HepG2 (cell line): ENCODE results near the gene GOLGA6L10.
"Not testable (repeated sequence)": the region's sequence is repeated elsewhere in the genome, so short reads cannot be mapped to it uniquely, and the experiment has no call there.

Experiments
- MAFG ChIP-seq: sonication (generic); formaldehyde crosslinking; IDR thresholded peaks from 2 replicates; pipeline ENCODE4 v1.5.1; 2020; ENCODE audit warnings: mild to moderate bottlenecking, missing genetic modification reagents
- RFX5 ChIP-seq: IDR thresholded peaks from 2 replicates; pipeline ENCODE4 v1.6.1; 2011; ENCODE audit warnings: low read depth, low read length, improper control_type of control experiment
- SMYD3 ChIP-seq: sonication (generic); formaldehyde crosslinking; IDR thresholded peaks from 2 replicates; pipeline ENCODE4 v1.8.1; 2023; ENCODE audit warnings: mild to moderate bottlenecking, missing genetic modification reagents
- STAG1 ChIP-seq: sonication (generic); formaldehyde crosslinking; IDR thresholded peaks from 2 replicates; pipeline ENCODE4 v1.4.0; 2020; ENCODE audit warnings: missing genetic modification reagents
- YY1 ChIP-seq: IDR thresholded peaks from 2 replicates; pipeline ENCODE4 v1.6.1; 2011; ENCODE audit warnings: low read length, low read depth, moderate library complexity, mild to moderate bottlenecking; ENCODE audit not compliant: insufficient read depth, insufficient replicate concordance
- TF ChIP-seq, protein P1 (sequence below): sonication (generic); formaldehyde crosslinking; IDR thresholded peaks from 2 replicates; pipeline ENCODE4 v1.4.0; 2020; ENCODE audit warnings: missing genetic modification reagents

GRCh38 chr15:82362790-82363189 is 13.5 kb upstream of the GOLGA6L10 start:
- not testable (repeated sequence) for TF ChIP-seq RFX5; SMYD3 (CRISPR knock-in tag); STAG1; YY1; MAFG (CRISPR knock-in tag)
- TF ChIP-seq, protein P1, sequence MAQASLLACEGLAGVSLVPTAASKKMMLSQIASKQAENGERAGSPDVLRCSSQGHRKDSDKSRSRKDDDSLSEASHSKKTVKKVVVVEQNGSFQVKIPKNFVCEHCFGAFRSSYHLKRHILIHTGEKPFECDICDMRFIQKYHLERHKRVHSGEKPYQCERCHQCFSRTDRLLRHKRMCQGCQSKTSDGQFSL (CRISPR knock-in tag) = not testable (repeated sequence)
